IMR-90 (cell line): ENCODE data around the gene FBXW7. TPM values are rescaled to one million over a fixed set of nuclear protein-coding genes. Genes with fewer than 3 reads are reported as not detected.

Experiments used
- ATAC-seq: fragments of 200-7000 bp; cut with Tn5 transposase; 2 replicates; pipeline ENCODE4 v1.9.1; 2020; ENCODE audit warnings: low read depth, mild to moderate bottlenecking, moderate library complexity
- BruUV-seq: library from RNA; stranded (reverse); fragments of 400-500 nt; replicated peaks from 2 replicates; lab custom pipeline; 2021; lab: Mats Ljungman, UMichigan
- CTCF ChIA-PET: fragments of 300-600 bp; formaldehyde crosslinking; extraction: SDS; loops from one replicate; lab custom pipeline; 2021; ENCODE audit warnings: antibody characterized with exemption; lab: Yijun Ruan, JAX
- POLR2A ChIA-PET: fragments of 300-600 bp; sonication (Branson Sonifier 250); formaldehyde crosslinking; loops from one replicate; lab custom pipeline; 2022; ENCODE audit warnings: antibody characterized with exemption; ENCODE audit not compliant: unreplicated experiment; lab: Charles Lee
- DNase-seq: peaks from one replicate; pipeline ENCODE4 v3.0.0; 2013
- H2AFZ ChIP-seq: replicated peaks from 2 replicates; pipeline ENCODE3; 2013; ENCODE audit warnings: low read length, mild to moderate bottlenecking; ENCODE audit not compliant: poor library complexity
- H2AK5ac ChIP-seq: 2 replicates; pipeline ENCODE4 v1.6.1; 2013; ENCODE audit warnings: low read depth, low read length, inconsistent platforms
- H2AK9ac ChIP-seq: replicated peaks from 2 replicates; pipeline ENCODE3; 2013; ENCODE audit warnings: mild to moderate bottlenecking, low read depth, low read length, moderate library complexity; ENCODE audit not compliant: poor library complexity
- H2BK120ac ChIP-seq: 2 replicates; pipeline ENCODE4 v1.6.1; 2013; ENCODE audit warnings: low read depth, low read length, inconsistent platforms
- H2BK15ac ChIP-seq: 3 replicates; pipeline ENCODE4 v1.6.1; 2013; ENCODE audit warnings: low read depth, low read length, inconsistent platforms
- H2BK20ac ChIP-seq: 2 replicates; pipeline ENCODE4 v1.6.1; 2013; ENCODE audit warnings: low read depth, mild to moderate bottlenecking, inconsistent platforms, low read length, moderate library complexity
- H2BK5ac ChIP-seq: 2 replicates; pipeline ENCODE4 v1.6.1; 2013; ENCODE audit warnings: mild to moderate bottlenecking, low read depth, low read length, inconsistent platforms; ENCODE audit not compliant: poor library complexity, severe bottlenecking
- H3K14ac ChIP-seq: replicated peaks from 2 replicates; pipeline ENCODE4 v1.6.1; 2013; ENCODE audit warnings: low read depth, low read length, inconsistent platforms
- H3K18ac ChIP-seq: 2 replicates; pipeline ENCODE4 v1.6.1; 2013; ENCODE audit warnings: low read depth, low read length, control low read depth
- H3K23ac ChIP-seq: 2 replicates; pipeline ENCODE4 v1.6.1; 2013; ENCODE audit warnings: low read depth, low read length, inconsistent platforms
- H3K27ac ChIP-seq: 2 replicates; pipeline ENCODE4 v1.5.1; 2013; ENCODE audit warnings: mild to moderate bottlenecking, control low read depth, low read length; ENCODE audit not compliant: insufficient read depth
- H3K27me3 ChIP-seq: 2 replicates; pipeline ENCODE4 v1.6.1; 2013; ENCODE audit warnings: low read length; ENCODE audit not compliant: control insufficient read depth, insufficient read depth
- H3K36me3 ChIP-seq: 2 replicates; pipeline ENCODE4 v1.6.1; 2013; ENCODE audit warnings: low read length, mixed read lengths; ENCODE audit not compliant: control insufficient read depth, insufficient read depth
- H3K4ac ChIP-seq: 2 replicates; pipeline ENCODE4 v1.6.1; 2013; ENCODE audit warnings: low read depth, low read length, inconsistent platforms
- H3K4me1 ChIP-seq: 2 replicates; pipeline ENCODE4 v1.6.1; 2013; ENCODE audit warnings: low read length, mixed read lengths; ENCODE audit not compliant: control insufficient read depth, insufficient read depth
- H3K4me2 ChIP-seq: 2 replicates; pipeline ENCODE4 v1.6.1; 2013; ENCODE audit warnings: low read depth, mild to moderate bottlenecking, control low read depth, low read length, moderate library complexity
- H3K4me3 ChIP-seq: 2 replicates; pipeline ENCODE4 v1.5.1; 2013; ENCODE audit warnings: low read depth, mild to moderate bottlenecking, control low read depth, low read length, moderate library complexity; ENCODE audit not compliant: insufficient read depth
- H3K56ac ChIP-seq: 2 replicates; pipeline ENCODE4 v1.6.1; 2013; ENCODE audit warnings: low read length, inconsistent platforms; ENCODE audit not compliant: insufficient read depth; ENCODE audit errors: extremely low read depth
- H3K79me1 ChIP-seq, 2 experiments: 2 replicates each; pipeline ENCODE4 v1.6.1; 2013; ENCODE audit warnings: low read length in 2 of 2, inconsistent platforms in 1 of 2, low read depth in 1 of 2
- H3K9ac ChIP-seq: 2 replicates; pipeline ENCODE4 v1.6.1; 2013; ENCODE audit warnings: low read depth, low read length, control low read depth
- H3K9me1 ChIP-seq: 2 replicates; pipeline ENCODE4 v1.6.1; 2013; ENCODE audit warnings: low read length, inconsistent platforms; ENCODE audit not compliant: insufficient read depth
- H3K9me3 ChIP-seq: 2 replicates; pipeline ENCODE4 v1.6.1; 2013; ENCODE audit warnings: low read length; ENCODE audit not compliant: control insufficient read depth, insufficient read depth
- H4K20me1 ChIP-seq: 2 replicates; pipeline ENCODE4 v1.6.1; 2013; ENCODE audit warnings: low read length, inconsistent platforms; ENCODE audit not compliant: insufficient read depth
- H4K5ac ChIP-seq: 2 replicates; pipeline ENCODE4 v1.6.1; 2013; ENCODE audit warnings: mild to moderate bottlenecking, low read depth, low read length, control low read depth
- H4K8ac ChIP-seq, 2 experiments: 2 replicates each; pipeline ENCODE4 v1.6.1; 2013; ENCODE audit warnings: low read depth in 2 of 2, low read length in 2 of 2, control low read depth in 1 of 2, inconsistent platforms in 1 of 2
- H4K91ac ChIP-seq: 2 replicates; pipeline ENCODE4 v1.6.1; 2013; ENCODE audit warnings: low read depth, low read length, inconsistent platforms; ENCODE audit not compliant: insufficient read depth
- BHLHE40 ChIP-seq: fragments of 150-350 bp; IDR thresholded peaks from 2 replicates; pipeline ENCODE4 v1.6.1; 2016; ENCODE audit warnings: mild to moderate bottlenecking, low read depth, low read length
- CEBPB ChIP-seq: IDR thresholded peaks from 2 replicates; pipeline ENCODE4 v1.6.1; 2012; ENCODE audit warnings: low read depth, low read length, improper control_type of control experiment
- CHD1 ChIP-seq: IDR thresholded peaks from 2 replicates; pipeline ENCODE4 v1.6.1; 2012; ENCODE audit warnings: low read depth, low read length, improper control_type of control experiment
- FOS ChIP-seq: fragments of 150-350 bp; IDR thresholded peaks from 2 replicates; pipeline ENCODE4 v1.6.1; 2016; ENCODE audit warnings: low read depth, low read length
- MXI1 ChIP-seq: IDR thresholded peaks from 2 replicates; pipeline ENCODE4 v1.6.1; 2012; ENCODE audit warnings: low read depth, mild to moderate bottlenecking, low read length, moderate library complexity, borderline replicate concordance
- POLR2A ChIP-seq: IDR thresholded peaks from 2 replicates; pipeline ENCODE4 v1.6.1; 2012; ENCODE audit warnings: mild to moderate bottlenecking, low read depth, low read length
- RFX5 ChIP-seq: IDR thresholded peaks from 2 replicates; pipeline ENCODE4 v1.8.0; 2012; ENCODE audit warnings: low read depth, mild to moderate bottlenecking, low read length, moderate library complexity
- SMC3 ChIP-seq: fragments of 150-350 bp; IDR thresholded peaks from 2 replicates; pipeline ENCODE4 v1.6.1; 2016; ENCODE audit warnings: low read depth, mild to moderate bottlenecking, antibody characterized with exemption, low read length, moderate library complexity
- WGBS, 2 experiments: methylation state at CpG; one replicate each; pipeline versions ENCODE4 v1.1.5 to v1.1.7; 2013; ENCODE audit warnings: missing lambda C conversion rate in 2 of 2; ENCODE audit not compliant: insufficient read length in 1 of 2; ENCODE audit errors: extremely low coverage in 2 of 2; 5-methylcytosine and 5-hydroxymethylcytosine counted together
- dilution Hi-C: fragments of 300-500 bp; cut with HindIII; formaldehyde crosslinking; loops from one replicate; pipeline ENCODE4 v1.14.3; 2018; ENCODE audit warnings: low sequenced_read_pairs; ENCODE audit not compliant: unreplicated experiment
- in situ Hi-C: fragments of 300-500 bp; cut with MboI; formaldehyde crosslinking; loops from 3 replicates; pipeline ENCODE4 v1.14.3; 2019; ENCODE audit warnings: low sequenced_read_pairs, inconsistent platforms, mixed read lengths
- intact Hi-C: fragments of 100-400 bp; cut with micrococcal nuclease; formaldehyde crosslinking; loops from 2 replicates; pipeline ENCODE4 v1.10.0; 2022
- polyA plus RNA-seq, 3 experiments: library from polyadenylated mRNA; depleted of rRNA; stranded (reverse); fragments of >200 nt; gene quantifications; 2 replicates each; pipeline ENCODE4 v1.2.3, GENCODE V29; 2012; ENCODE audit warnings: low replicate concordance in 1 of 3
- total RNA-seq: library from RNA; depleted of rRNA; stranded (reverse); fragments of >200 nt; gene quantifications from 2 replicates; pipeline ENCODE4 v1.2.3, GENCODE V29; 2012
- TF ChIP-seq, protein P1 (sequence below): fragments of 150-350 bp; IDR thresholded peaks from 2 replicates; pipeline ENCODE4 v1.6.1; 2017; ENCODE audit warnings: mild to moderate bottlenecking, antibody characterized with exemption, low read length, low read depth
- TF ChIP-seq, protein P2 (sequence below): fragments of 150-350 bp; IDR thresholded peaks from 2 replicates; pipeline ENCODE4 v1.6.1; 2016; ENCODE audit warnings: low read depth, mild to moderate bottlenecking, low read length, moderate library complexity, borderline replicate concordance
- TF ChIP-seq, protein P3 (sequence below): conservative IDR thresholded peaks from 2 replicates; pipeline ENCODE4 v1.5.1; 2012; ENCODE audit warnings: mild to moderate bottlenecking, low read depth, low read length, improper control_type of control experiment

The FBXW7 gene
- total and polyA plus RNA-seq, 2 of the 4 experiments (the other 2 are of a cell fraction), result 7.2 to 27.4 TPM

DNA sequence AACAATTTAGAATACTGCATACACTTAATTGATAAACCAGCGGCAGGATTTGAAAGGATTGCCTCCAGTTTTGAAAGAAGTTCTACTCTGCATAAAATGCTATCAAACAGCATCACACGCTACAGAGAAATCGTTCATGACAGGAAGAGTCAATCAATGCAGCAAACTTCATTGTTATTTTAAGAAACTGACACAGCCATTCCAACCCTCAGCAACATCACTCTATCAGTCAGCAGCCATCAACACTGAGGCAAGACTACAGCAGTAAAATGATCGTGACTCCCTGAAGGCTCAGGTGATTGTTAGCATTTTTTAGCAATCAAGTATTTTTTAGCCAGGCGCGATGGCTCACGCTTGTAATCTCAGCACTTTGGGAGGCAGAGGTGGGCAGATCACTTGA is 98.3 kb downstream of the FBXW7 start:
- no peak overlapping the region for H2AFZ ChIP-seq
- peaks cover 12 to 16% of the 10 kb centered on the region in 2 experiments; a peak in 3 of 4 replicates for H3K79me1 ChIP-seq
- no peak overlapping the region for H3K23ac ChIP-seq
- 65% methylated on average over 3 of the region's 7 CpGs; no CpG with 5 or more reads in 1 of the 2 experiments for WGBS, 2 experiments
- H2BK20ac ChIP-seq, result no peak overlapping the region
- H2AK9ac ChIP-seq, result no peak overlapping the region
- H3K18ac ChIP-seq, result no peak overlapping the region
- dilution Hi-C loops, result no loop called here
- no peak overlapping the region for H2AK5ac ChIP-seq
- H3K36me3 ChIP-seq, result no peaks in the 10 kb centered on the region
- no peak overlapping the region for H3K4ac ChIP-seq
- H3K4me3 ChIP-seq, result no peak overlapping the region
- H2BK120ac ChIP-seq, result no peak overlapping the region
- no peak overlapping the region for H3K56ac ChIP-seq
- H4K5ac ChIP-seq, result no peak overlapping the region
- TF ChIP-seq FOS (no peak), CEBPB (no peak), RFX5 (no peak), SMC3 (no peak), BHLHE40 (no peak), CHD1 (no peak), POLR2A (no peak), MXI1 (no peak)
- TF ChIP-seq, protein P1, sequence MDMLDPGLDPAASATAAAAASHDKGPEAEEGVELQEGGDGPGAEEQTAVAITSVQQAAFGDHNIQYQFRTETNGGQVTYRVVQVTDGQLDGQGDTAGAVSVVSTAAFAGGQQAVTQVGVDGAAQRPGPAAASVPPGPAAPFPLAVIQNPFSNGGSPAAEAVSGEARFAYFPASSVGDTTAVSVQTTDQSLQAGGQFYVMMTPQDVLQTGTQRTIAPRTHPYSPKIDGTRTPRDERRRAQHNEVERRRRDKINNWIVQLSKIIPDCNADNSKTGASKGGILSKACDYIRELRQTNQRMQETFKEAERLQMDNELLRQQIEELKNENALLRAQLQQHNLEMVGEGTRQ, result no peak
- TF ChIP-seq, protein P2, sequence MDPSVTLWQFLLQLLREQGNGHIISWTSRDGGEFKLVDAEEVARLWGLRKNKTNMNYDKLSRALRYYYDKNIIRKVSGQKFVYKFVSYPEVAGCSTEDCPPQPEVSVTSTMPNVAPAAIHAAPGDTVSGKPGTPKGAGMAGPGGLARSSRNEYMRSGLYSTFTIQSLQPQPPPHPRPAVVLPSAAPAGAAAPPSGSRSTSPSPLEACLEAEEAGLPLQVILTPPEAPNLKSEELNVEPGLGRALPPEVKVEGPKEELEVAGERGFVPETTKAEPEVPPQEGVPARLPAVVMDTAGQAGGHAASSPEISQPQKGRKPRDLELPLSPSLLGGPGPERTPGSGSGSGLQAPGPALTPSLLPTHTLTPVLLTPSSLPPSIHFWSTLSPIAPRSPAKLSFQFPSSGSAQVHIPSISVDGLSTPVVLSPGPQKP, result no peak
- TF ChIP-seq, protein P3, sequence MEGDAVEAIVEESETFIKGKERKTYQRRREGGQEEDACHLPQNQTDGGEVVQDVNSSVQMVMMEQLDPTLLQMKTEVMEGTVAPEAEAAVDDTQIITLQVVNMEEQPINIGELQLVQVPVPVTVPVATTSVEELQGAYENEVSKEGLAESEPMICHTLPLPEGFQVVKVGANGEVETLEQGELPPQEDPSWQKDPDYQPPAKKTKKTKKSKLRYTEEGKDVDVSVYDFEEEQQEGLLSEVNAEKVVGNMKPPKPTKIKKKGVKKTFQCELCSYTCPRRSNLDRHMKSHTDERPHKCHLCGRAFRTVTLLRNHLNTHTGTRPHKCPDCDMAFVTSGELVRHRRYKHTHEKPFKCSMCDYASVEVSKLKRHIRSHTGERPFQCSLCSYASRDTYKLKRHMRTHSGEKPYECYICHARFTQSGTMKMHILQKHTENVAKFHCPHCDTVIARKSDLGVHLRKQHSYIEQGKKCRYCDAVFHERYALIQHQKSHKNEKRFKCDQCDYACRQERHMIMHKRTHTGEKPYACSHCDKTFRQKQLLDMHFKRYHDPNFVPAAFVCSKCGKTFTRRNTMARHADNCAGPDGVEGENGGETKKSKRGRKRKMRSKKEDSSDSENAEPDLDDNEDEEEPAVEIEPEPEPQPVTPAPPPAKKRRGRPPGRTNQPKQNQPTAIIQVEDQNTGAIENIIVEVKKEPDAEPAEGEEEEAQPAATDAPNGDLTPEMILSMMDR, result no peak
- ATAC-seq, result no peak
- no peak overlapping the region for H3K27ac ChIP-seq
- H3K27me3 ChIP-seq, result no peaks in the 10 kb centered on the region
- no peak overlapping the region for H3K4me2 ChIP-seq
- no peak overlapping the region for H3K14ac ChIP-seq
- no peak overlapping the region for H4K91ac ChIP-seq
- H2BK15ac ChIP-seq, result no peak overlapping the region
- intact Hi-C loops, result no loop called here
- no peak overlapping the region for H2BK5ac ChIP-seq
- no TSS peak for BruUV-seq
- POLR2A ChIA-PET, result no interaction called here
- H3K9me3 ChIP-seq, result no peaks in the 10 kb centered on the region
- no peaks in the 10 kb centered on the region; the same call in 1 of the 2 replicates for H3K9me1 ChIP-seq
- H3K9ac ChIP-seq, result no peak overlapping the region
- no peaks in the 10 kb centered on the region for H3K4me1 ChIP-seq
- no peak for DNase-seq
- H4K20me1 ChIP-seq, result no peaks in the 10 kb centered on the region
- in situ Hi-C loops, result no loop called here
- CTCF ChIA-PET, result no interaction called here
- no peak overlapping the region for H4K8ac ChIP-seq
